GM21529 (cell line): Measurements from ENCODE around the gene SLC31A2.
"Not testable (repeated sequence)": the region's sequence is repeated elsewhere in the genome, so short reads cannot be mapped to it uniquely, and the experiment has no call there.

Experiments
- ATAC-seq: cut with Tn5 transposase; IDR thresholded peaks from one replicate; pipeline ENCODE4 v1.9.1; 2021; ENCODE audit not compliant: unreplicated experiment

The SLC31A2 gene

DNA sequence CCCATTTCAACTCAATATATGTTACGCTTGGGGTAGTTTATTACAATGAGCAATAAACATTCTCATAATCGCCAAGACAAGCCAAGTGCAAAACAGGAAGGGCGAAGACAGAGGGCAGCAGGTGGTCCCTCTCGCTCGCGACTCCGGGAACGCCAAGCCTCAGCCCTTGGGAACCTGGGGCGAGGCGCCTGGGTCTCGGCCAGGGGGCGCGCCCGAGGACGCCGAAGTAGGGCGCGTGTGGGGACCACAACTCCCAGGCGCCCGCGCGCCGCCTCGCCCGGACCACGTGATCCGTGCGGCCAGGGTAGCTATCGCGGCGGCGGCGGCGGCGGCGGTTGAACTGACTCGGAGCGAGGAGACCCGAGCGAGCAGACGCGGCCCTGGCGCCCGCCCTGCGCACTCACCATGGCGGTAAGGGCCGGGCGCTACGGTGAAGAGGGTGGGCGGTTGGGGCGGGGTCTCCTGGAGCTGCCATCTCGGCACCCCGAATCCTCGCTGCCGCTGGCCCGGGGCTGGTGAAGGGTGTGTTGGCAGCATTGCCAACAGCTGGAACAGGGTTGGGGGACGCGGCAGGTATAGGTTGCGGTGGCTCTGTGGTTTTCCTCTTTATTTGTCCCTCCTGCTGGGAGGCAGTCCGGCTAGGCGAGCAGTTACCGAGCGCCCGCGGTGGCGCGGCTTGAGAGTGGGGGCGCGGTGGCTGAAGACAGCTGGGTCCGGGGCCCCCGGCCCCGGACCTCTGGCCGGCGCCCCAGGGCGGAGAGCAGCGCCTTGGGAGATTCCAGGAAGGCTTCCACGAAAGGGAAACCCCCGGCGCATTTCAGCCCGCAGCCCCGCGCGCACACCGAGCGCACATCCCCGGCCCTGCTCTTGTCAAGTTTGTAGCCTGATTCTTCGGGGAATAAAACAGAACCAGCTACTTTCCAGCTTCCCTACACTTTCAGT lies at the start of gene SLC31A2:
Gene SLC31A2, plus strand, starts transcription at position 338 of the 942 bp plus-strand sequence. Its CDS starts 68 bp downstream, at position 406.
- ATAC-seq, result peak; percentile 97

DNA sequence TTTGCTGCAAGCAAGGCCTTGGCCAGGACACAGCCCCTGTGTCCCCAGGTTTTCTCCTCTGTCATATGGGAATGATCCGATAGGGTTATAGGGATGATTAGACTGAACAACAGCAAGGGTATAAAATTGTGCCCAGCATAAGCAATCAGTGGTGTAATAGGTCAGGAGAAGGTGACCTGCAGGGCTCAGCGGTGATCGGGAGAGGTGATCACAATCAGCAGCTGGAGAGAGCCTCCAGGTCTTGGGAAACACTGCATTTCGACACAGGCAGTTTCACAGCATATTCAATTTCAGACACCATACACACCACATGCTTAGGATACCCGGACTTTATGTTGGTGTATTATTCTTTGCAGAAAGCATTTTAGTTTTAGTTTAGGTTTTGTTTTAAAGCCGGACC lies 45.5 kb upstream of the SLC31A2 start:
- ATAC-seq, result not testable (repeated sequence)

GRCh38 chr9:113111065-113111951 lies 39.5 kb upstream of the SLC31A2 start:
- ATAC-seq, result peak; percentile 74

DNA sequence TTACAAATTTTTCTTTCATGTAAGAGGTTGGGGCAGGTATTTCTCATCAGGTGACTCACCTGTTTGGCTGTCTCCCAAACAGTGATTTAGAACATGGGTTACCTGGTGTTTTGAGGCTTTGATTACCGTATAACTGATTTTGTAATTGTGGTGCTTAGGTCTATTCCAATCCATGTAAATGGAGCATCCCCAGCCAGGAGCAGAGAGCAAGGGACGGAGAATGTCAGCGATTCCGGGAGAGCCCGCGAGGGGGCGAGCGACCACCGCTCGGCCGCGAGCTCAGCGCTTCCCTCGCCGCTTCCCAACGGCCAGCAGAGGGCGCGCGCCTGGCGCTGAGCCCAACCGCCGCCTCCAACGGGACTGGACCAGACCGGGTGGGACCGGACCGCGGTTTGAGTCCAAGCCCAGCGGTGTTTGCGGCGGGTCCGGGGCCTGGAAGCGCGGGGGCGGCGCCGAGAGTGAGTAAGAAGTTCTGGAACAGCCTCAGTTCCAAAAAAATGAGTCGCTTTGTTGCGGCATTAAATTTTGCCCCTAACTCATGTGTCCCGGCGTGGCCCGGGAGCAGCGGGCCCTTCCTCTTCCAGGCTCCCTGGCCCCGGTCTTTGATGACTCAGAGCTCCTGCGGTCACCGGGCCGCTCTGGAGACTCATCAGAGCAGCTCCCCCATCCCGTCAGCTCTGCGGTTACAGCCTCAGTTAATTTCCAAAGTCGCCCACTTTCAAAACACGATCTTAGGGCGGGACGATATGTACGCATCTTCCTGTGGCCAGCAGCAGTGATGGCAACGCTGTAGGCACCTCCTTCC lies 37.9 kb upstream of the SLC31A2 start:
- ATAC-seq, result peak; percentile 70

DNA sequence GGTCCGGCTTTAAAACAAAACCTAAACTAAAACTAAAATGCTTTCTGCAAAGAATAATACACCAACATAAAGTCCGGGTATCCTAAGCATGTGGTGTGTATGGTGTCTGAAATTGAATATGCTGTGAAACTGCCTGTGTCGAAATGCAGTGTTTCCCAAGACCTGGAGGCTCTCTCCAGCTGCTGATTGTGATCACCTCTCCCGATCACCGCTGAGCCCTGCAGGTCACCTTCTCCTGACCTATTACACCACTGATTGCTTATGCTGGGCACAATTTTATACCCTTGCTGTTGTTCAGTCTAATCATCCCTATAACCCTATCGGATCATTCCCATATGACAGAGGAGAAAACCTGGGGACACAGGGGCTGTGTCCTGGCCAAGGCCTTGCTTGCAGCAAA lies 32.0 kb upstream of the SLC31A2 start:
- not testable (repeated sequence) for ATAC-seq

DNA sequence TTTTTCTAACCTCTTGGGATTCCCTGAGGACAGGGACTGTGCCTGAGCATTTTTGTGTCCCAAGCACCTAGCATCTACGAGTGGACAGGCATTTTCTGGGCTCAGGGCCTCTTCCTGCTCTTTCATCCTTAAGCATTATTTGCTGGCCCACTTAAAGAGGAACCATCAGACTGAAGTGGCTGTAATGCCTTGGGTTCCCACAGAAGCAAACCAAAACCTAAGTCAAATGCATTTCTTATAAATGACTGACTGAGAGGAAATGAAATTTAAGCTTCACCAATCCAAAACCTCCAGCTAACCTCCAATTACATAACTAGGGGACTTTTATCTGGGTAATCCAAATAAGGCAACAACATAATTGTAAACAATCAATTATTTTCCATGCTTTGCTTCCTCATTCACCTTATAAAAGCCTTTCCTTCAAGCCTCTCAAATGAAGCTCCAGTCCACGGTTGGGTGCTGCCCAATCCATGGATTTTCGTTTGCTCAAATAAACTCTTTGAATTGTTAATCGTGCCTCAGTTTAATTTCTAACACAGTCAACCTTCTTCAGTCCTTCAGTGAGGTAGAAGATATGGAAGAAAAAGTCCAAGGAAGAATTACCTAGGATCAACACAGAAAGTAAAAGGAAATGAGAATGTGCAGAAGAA lies 25.3 kb upstream of the SLC31A2 start:
- ATAC-seq, result no peak

GRCh38 chr9:113129466-113129865 lies 21.3 kb upstream of the SLC31A2 start:
- no peak for ATAC-seq

GRCh38 chr9:113129884-113130283 lies 20.9 kb upstream of the SLC31A2 start:
- no peak for ATAC-seq

DNA sequence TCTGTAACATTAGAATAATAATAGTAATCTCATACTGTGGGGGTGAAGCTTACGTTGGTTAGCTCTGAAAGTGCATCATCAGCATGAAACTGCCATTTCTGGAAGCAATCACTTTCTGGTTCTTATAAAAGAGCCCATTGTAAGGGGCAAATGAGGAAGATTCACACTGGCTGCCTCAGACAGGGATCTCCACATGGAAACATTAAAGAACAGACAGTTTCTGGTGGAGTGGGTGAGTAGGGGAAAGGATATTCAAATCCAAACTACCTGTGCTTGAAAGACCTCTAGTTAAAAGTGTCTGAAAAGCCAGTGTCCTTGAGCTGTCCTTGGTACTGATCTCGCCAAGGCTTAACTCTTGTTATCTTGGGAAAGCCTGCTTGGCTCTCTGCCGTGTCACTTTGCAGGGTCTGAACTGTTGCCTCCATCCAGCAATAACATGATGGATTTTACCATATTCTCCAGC lies 19.1 kb upstream of the SLC31A2 start:
- no peak for ATAC-seq

- no peak for ATAC-seq
Measured at GRCh38 chr9:113137196-113138168, 13.3 kb upstream of the SLC31A2 start.

- no peak for ATAC-seq
Measured at GRCh38 chr9:113138760-113139159, 12.0 kb upstream of the SLC31A2 start.

DNA sequence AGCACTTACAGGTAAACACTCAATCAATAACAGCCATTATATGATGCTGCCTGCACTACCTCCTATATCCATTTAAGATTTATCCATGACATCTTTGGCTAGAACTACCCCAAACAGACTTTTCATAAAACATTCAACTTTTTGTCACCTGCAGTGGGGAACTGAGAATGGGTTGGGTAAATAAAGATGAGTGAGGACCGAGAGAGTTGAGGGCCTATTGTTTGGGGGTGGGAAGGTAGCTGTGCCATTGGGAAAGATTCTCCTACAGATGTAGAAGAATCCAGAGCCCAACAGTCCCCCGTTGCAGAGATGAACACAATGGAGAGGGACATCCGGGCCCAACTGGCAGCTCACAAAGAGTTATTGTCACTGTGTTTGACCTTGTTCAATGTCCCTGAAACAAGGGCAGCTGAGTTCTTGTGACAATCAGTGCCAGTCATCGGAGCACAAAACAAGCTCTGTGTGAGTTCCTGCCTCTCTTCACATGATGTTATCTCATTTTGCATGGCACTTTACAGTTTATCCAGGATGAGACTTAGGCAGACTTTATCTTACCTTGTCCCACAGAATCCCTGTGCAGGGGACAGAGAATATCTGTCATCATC lies 11.5 kb upstream of the SLC31A2 start:
- ATAC-seq, result no peak

DNA sequence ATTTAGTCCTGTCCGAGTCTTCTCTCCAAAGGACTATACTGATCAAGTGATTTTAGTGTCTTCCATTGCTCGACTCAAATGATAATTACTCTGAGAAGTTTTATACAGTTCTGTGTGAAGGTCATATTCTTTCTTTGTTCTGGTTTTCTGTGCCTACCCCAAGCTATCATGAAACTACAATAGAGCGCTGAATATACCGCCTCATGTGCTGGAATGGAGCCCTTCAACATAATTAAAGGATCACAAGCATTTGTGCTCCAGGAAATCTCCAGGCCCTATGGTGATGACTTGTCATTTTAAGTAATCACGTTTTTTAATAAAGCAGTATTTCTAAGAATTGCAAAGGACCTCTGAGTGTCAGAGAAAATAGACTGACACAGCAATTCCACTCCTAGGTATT lies 10.9 kb upstream of the SLC31A2 start:
- ATAC-seq, result no peak

DNA sequence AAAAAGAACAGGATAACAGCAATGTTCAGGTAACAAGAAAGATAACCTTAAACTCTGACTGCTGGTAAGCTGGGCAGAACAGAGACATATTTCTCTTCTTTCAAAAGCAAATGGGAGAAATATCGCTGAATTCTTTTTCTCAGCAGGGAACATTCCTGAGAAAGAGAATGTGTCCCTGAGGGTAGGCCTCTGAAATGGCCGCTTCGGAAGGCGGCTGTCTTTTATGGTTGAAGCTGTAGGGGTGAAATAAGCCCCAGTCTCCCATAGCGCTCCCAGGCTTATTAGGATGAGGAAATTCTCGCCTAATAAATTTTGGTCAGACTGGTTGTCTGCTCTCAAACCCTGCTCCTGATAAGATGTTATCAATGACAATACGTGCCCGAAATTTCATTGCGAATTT lies 9.9 kb upstream of the SLC31A2 start:
- not testable (repeated sequence) for ATAC-seq

DNA sequence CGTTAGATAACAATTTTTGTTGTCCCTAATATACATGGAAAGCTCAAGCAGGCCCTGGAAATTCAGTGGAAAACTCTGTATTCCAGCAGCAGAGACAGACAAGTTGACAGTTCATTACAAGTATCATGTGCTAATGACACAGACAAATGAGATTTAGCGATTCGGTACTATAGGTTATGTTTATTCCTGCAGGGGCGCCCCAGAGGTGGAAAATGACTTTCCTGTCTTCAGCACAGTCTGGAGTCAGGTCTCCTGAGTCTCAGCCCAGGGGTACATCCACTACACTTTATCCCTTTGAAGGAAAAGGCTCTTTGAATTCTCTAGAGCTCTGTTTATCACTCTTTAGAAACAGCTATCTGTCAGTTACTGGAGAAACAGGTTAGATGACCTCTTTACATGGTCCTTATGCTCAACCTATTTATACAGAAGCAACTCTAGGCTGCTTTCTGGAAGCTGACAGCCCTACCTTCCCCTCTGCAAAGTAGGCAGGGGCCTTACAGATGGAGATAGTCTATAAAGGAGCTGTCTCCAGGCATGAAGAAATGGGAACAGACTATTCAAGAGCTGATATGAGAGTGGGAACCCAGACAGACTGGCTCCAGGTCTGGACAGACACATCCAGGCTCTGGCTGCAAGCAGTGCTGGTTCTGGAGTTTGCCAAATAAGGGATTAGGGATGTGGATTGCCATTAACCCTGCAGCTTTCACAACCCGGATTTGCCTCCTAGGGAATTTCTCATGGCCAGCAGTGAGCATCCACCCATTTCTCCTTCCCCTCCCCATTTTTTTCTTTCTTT lies 7.2 kb upstream of the SLC31A2 start:
- no peak for ATAC-seq

DNA sequence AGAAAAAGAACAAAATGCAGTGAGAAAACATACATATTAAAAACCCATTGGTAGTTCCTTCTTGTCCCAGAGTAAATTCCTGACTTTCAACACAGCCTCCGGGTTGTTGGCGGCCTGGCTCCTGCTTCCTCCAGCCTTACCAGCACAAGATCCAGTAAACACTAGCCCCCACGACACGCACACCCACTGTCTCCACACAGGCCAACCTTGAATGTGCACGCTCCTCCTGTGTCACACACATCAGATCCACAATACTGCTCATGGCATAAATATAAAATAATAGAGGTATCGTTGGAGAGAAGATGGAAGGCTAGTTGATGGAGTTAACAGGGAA lies 2.5 kb upstream of the SLC31A2 start:
- ATAC-seq, result no peak

DNA sequence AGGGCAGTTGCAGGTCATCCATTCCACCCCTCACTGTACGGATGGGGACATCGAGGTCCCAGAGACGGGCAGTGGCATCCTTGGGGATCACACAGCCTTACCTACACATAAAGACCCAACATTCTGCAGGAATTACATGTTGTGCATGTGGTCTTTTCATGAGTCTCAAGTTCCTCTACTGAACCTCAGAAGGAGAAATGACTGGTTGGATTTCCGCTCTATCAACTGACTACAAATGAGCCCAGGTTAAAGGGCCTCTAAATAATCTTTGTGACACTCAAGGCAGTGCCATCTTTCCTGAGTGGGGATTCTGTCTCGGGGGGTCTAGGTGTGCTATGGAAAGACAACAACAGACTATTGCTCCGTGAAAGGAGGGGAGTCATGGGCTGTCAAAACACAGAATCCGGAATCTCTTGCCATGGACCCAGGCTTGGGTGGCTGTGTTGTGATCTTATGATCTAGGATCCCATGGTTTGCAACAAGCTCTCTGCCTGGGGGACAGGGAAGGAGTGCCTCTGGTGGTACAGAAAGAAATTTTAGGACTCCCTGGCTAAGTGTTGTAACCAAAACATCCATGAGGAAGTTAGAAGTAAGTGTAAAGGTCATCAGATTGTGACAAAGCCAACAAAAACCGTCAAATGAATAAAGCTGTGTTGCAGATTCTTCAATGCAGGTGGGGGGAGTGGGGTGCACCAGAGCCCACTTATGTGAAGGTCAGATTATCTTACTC lies 1.9 kb upstream of the SLC31A2 start:
- no peak for ATAC-seq
